ENCODE measurements around the gene CHST10.

CHST10 gene

GRCh38 chr2:100397118-100397860 lies 20.2 kb downstream of the CHST10 start:
- Histone ChIP-seq H3K4me3 (replicated peaks; ENCODE audit: insufficient read depth, low read length) (no peak overlapping the region), H3K27ac (replicated peaks) (no peak overlapping the region), H3K27me3 (ENCODE audit: insufficient read depth, poor library complexity, severe bottlenecking) (no peaks in the 10 kb centered on the region)
- TF ChIP-seq POLR2AphosphoS5 (IDR thresholded peaks at IDR 0.05; ENCODE audit: low read depth) (no peak), GABPA (IDR thresholded peaks at IDR 0.05; ENCODE audit: low read depth) (no peak), REST (IDR thresholded peaks at IDR 0.05; ENCODE audit: insufficient replicate concordance, low read depth) (no peak), CTCF (IDR thresholded peaks at IDR 0.05; ENCODE audit: insufficient read depth, low read length) (no peak), SPI1 (IDR thresholded peaks at IDR 0.05; ENCODE audit: borderline replicate concordance, low read depth) (no peak)
- no peak for DNase-seq (ENCODE audit: low read depth in 1 of 2, low spot score in 1 of 2)

- Histone ChIP-seq H3K27me3 (ENCODE audit: insufficient read depth, poor library complexity, severe bottlenecking) (no peaks in the 10 kb centered on the region), H3K27ac (replicated peaks) (no peak overlapping the region), H3K4me3 (replicated peaks; ENCODE audit: insufficient read depth, low read length) (no peak overlapping the region)
- DNase-seq (ENCODE audit: low read depth in 1 of 2, low spot score in 1 of 2) = no peak
- TF ChIP-seq CTCF (IDR thresholded peaks at IDR 0.05; ENCODE audit: insufficient read depth, low read length) (no peak), REST (IDR thresholded peaks at IDR 0.05; ENCODE audit: insufficient replicate concordance, low read depth) (no peak), POLR2AphosphoS5 (IDR thresholded peaks at IDR 0.05; ENCODE audit: low read depth) (no peak), GABPA (IDR thresholded peaks at IDR 0.05; ENCODE audit: low read depth) (no peak), SPI1 (IDR thresholded peaks at IDR 0.05; ENCODE audit: borderline replicate concordance, low read depth) (no peak)
Measured at GRCh38 chr2:100396483-100396882, 21.0 kb downstream of the CHST10 start.

GRCh38 chr2:100395532-100396350 lies 21.7 kb downstream of the CHST10 start:
- no peak overlapping the region for H3K4me3 ChIP-seq (replicated peaks; ENCODE audit: insufficient read depth, low read length)
- no peaks in the 10 kb centered on the region for H3K27me3 ChIP-seq (ENCODE audit: insufficient read depth, poor library complexity, severe bottlenecking)
- no peak overlapping the region for H3K27ac ChIP-seq (replicated peaks)
- TF ChIP-seq GABPA (IDR thresholded peaks at IDR 0.05; ENCODE audit: low read depth) = no peak
- TF ChIP-seq REST (IDR thresholded peaks at IDR 0.05; ENCODE audit: insufficient replicate concordance, low read depth) = no peak
- TF ChIP-seq CTCF (IDR thresholded peaks at IDR 0.05; ENCODE audit: insufficient read depth, low read length) = no peak
- no peak for TF ChIP-seq SPI1 (IDR thresholded peaks at IDR 0.05; ENCODE audit: borderline replicate concordance, low read depth)
- no peak for TF ChIP-seq POLR2AphosphoS5 (IDR thresholded peaks at IDR 0.05; ENCODE audit: low read depth)
- no peak for DNase-seq (ENCODE audit: low read depth in 1 of 2, low spot score in 1 of 2)
